ENCODE data around the gene TECPR2. TPM values are rescaled to one million over a fixed set of nuclear protein-coding genes. Genes with fewer than 3 reads are reported as not detected.

TECPR2 gene
- total RNA-seq, 1 experiment from 2014 or later, result 12.2 TPM

GRCh38 chr14:102501751-102502315 is 139.1 kb downstream of the TECPR2 start:
- Histone ChIP-seq H2AFZ (ENCODE audit: low read depth, low read length, poor library complexity, severe bottlenecking) (no peak overlapping the region), H3K36me3 (ENCODE audit: control insufficient read depth in 1 of 2, insufficient read depth in 2 of 2, low read length in 2 of 2) (no peaks in the 10 kb centered on the region), H3K9me2 (ENCODE audit: insufficient read depth) (no peaks in the 10 kb centered on the region), H4K20me1 (ENCODE audit: insufficient read depth) (no peaks in the 10 kb centered on the region), H3K27ac (ENCODE audit: low read depth, low read length) (no peak overlapping the region), H3K4me1 (ENCODE audit: control insufficient read depth in 1 of 2, insufficient read depth in 2 of 2, low read length in 2 of 2) (no peaks in the 10 kb centered on the region), H3K4me2 (ENCODE audit: low read length) (no peak overlapping the region), H3K27me3 (ENCODE audit: insufficient read depth, low read length) (no peaks in the 10 kb centered on the region), H3K9me3 (ENCODE audit: control insufficient read depth in 1 of 2, insufficient read depth in 1 of 2, low read depth in 1 of 2, low read length in 2 of 2) (no peaks in the 10 kb centered on the region), H3K9ac (ENCODE audit: low read length) (no peak overlapping the region), H3K79me2 (ENCODE audit: insufficient read depth, low read length) (no peaks in the 10 kb centered on the region), H3K4me3 (replicated peaks in 1 of 2; ENCODE audit: low read depth in 1 of 2, low read length in 2 of 2) (no peak overlapping the region)
- ChIA-PET CTCF (interaction anchor here (0.8 kb wide), 1 partner anchor 8 kb away, joined by 3 read pairs; the partner anchor contains the start of gene ANKRD9), POLR2A (no interaction called here), RAD21 (ENCODE audit: low non-redundant PET in 1 of 2, low total read pairs in 2 of 2, uncharacterized antibody in 2 of 2, unreplicated experiment in 2 of 2) (interaction anchor here in 1 of 2 experiments (0.6 kb wide), 1 partner anchor 14 kb away, joined by 9 read pairs; no protein-coding TSS in a partner anchor)
- TF ChIP-seq SP1 (IDR thresholded peaks at IDR 0.05; ENCODE audit: low read depth) (no peak), RAD21 (IDR thresholded peaks at IDR 0.05; ENCODE audit: low read depth) (no peak), SIN3A (IDR thresholded peaks at IDR 0.05; ENCODE audit: low read depth) (no peak), CBX3 (IDR thresholded peaks at IDR 0.05; ENCODE audit: low read depth) (no peak), CEBPB (IDR thresholded peaks at IDR 0.05; ENCODE audit: low read depth) (no peak), JUND (IDR thresholded peaks at IDR 0.05) (no peak), CTCF (IDR thresholded peaks at IDR 0.05 in 2 of 3, conservative IDR thresholded peaks at IDR 0.05 in 1 of 3; ENCODE audit: borderline replicate concordance in 1 of 3, insufficient read depth in 1 of 3, low read depth in 2 of 3, low read length in 2 of 3) (peak in 2 of 3 experiments; percentile 55 to 58; a peak in 4 of 6 replicates), ATF3 (IDR thresholded peaks at IDR 0.05) (no peak)
- BruUV-seq (replicated peaks), result no TSS peak
- ATAC-seq (peak; percentile 50), DNase-seq (ENCODE audit: low read depth, low spot score) (no peak)
- intact Hi-C loops (cut with micrococcal nuclease), result no loop called here

GRCh38 chr14:102502571-102502970 is 139.8 kb downstream of the TECPR2 start:
- Histone ChIP-seq H3K27ac (ENCODE audit: low read depth, low read length) (no peak overlapping the region), H3K27me3 (ENCODE audit: insufficient read depth, low read length) (no peaks in the 10 kb centered on the region), H2AFZ (ENCODE audit: low read depth, low read length, poor library complexity, severe bottlenecking) (no peak overlapping the region), H3K4me2 (ENCODE audit: low read length) (no peak overlapping the region), H3K9me2 (ENCODE audit: insufficient read depth) (no peaks in the 10 kb centered on the region), H4K20me1 (ENCODE audit: insufficient read depth) (no peaks in the 10 kb centered on the region), H3K36me3 (ENCODE audit: control insufficient read depth in 1 of 2, insufficient read depth in 2 of 2, low read length in 2 of 2) (no peaks in the 10 kb centered on the region), H3K9me3 (ENCODE audit: control insufficient read depth in 1 of 2, insufficient read depth in 1 of 2, low read depth in 1 of 2, low read length in 2 of 2) (no peaks in the 10 kb centered on the region), H3K9ac (ENCODE audit: low read length) (no peak overlapping the region), H3K4me1 (ENCODE audit: control insufficient read depth in 1 of 2, insufficient read depth in 2 of 2, low read length in 2 of 2) (no peaks in the 10 kb centered on the region), H3K79me2 (ENCODE audit: insufficient read depth, low read length) (no peaks in the 10 kb centered on the region), H3K4me3 (replicated peaks in 1 of 2; ENCODE audit: low read depth in 1 of 2, low read length in 2 of 2) (no peak overlapping the region)
- ChIA-PET CTCF (no interaction called here), RAD21 (ENCODE audit: low non-redundant PET in 1 of 2, low total read pairs in 2 of 2, uncharacterized antibody in 2 of 2, unreplicated experiment in 2 of 2) (interaction anchor here in 1 of 2 experiments (0.6 kb wide), 1 partner anchor 13 kb away, joined by 9 read pairs; no protein-coding TSS in a partner anchor), POLR2A (no interaction called here)
- intact Hi-C loops (cut with micrococcal nuclease), result no loop called here
- DNase-seq (ENCODE audit: low read depth, low spot score) (no peak), ATAC-seq (no peak)
- TF ChIP-seq SP1 (IDR thresholded peaks at IDR 0.05; ENCODE audit: low read depth) (no peak), MAX (IDR thresholded peaks at IDR 0.05) (no peak), REST (IDR thresholded peaks at IDR 0.05; ENCODE audit: low read depth) (no peak), POLR2AphosphoS5 (IDR thresholded peaks at IDR 0.05; ENCODE audit: low read depth, low read length) (no peak), SRF (IDR thresholded peaks at IDR 0.05; ENCODE audit: low read depth) (no peak), CEBPB (IDR thresholded peaks at IDR 0.05; ENCODE audit: low read depth) (no peak), EGR1 (IDR thresholded peaks at IDR 0.05; ENCODE audit: low read depth) (no peak), EZH2 (IDR thresholded peaks at IDR 0.05) (no peak), RAD21 (IDR thresholded peaks at IDR 0.05; ENCODE audit: low read depth) (no peak), ATF3 (IDR thresholded peaks at IDR 0.05) (no peak), POLR2A (IDR thresholded peaks at IDR 0.05; ENCODE audit: borderline replicate concordance, extremely low read depth, insufficient read depth, insufficient read length) (no peak)
- no TSS peak for BruUV-seq (replicated peaks)
